Activated CD8-positive, alpha-beta memory T cell treated with anti-CD3 and anti-CD28 coated beads for 24 hours (primary cell): ENCODE data around the gene PPARG.
"Not testable (repeated sequence)": the region's sequence is repeated elsewhere in the genome, so short reads cannot be mapped to it uniquely, and the experiment has no call there.

Source experiments
- DNase-seq: peaks from one replicate; pipeline ENCODE4 v3.0.0-alpha.2; 2020

Gene PPARG

DNA sequence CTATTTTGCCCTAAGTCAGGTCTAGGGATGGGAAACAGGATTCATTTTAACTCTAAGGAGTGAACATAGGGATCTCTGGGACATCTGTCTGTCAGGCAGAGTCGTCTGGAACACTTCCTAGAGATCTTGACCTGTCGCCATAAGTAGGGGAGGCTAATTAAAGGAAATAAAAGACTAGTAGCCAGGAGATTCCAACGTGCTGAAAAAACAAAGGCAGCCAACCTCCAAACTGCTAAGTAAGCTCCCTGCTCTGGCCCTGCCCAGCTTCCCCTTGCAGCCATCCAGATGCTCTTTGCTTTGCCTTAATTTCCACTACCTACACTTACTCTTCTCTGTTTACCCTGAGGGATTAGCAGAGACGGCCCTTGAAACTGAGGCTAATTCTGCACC lies 177.0 kb downstream of the PPARG start:
- DNase-seq = no peak

DNA sequence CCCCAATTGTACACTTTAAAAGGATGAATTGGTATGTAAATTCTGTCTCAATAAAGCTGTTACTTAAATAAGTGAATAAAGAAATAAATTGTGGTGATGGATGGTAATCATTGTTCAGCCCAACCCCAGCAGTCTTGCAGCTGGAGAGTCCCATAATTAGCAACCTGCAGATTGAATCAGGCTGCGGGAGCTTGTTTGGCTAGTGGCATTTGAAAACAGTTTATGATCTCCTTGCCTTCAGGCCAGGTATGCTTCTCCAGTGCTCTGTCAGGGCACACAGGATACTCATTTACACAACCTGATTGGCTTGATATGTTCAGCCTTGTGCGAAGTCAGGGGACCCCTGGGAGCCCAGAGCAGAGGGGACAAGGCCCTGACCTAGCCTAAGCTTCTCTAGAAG lies 178.9 kb downstream of the PPARG start:
- no peak for DNase-seq

DNA sequence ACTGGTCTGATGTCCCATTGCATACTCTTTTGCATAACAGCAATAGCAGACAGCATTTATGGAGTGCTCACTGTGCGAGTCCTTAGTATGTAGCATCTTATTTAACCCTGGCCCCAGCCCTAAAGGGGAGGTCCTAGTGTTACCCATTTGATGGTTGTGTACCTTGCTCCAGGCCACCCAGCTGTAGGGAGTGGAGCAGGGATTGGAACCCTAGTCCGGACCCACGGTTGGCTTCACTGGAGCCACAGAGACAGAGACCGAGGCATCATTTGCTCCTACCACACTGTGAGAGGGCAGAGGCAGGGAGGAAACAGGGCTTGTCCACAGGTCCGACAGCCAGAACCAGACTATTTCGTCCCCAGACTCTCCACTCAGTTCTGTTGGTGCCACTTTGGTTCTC lies 179.4 kb downstream of the PPARG start:
- no peak for DNase-seq

DNA sequence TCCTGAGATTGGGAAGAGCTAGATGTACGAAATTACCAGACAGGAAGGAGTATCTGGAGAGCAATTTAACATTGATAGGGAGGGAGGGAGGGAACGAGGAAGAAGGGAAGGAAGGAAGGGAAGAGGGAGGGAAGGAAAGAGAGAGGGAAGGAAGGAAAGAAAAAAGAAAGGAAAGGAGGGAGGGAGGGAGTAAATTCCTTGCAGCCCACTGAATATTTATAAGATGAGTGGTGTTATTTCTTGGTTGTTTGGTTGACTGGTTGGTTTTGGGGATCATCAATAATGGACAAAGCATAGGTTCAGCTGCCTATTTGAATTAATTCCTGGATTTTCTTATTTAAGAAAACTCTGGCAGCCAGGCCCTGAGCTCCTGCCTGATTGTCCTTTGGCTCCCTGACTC lies 179.9 kb downstream of the PPARG start:
- no peak for DNase-seq

DNA sequence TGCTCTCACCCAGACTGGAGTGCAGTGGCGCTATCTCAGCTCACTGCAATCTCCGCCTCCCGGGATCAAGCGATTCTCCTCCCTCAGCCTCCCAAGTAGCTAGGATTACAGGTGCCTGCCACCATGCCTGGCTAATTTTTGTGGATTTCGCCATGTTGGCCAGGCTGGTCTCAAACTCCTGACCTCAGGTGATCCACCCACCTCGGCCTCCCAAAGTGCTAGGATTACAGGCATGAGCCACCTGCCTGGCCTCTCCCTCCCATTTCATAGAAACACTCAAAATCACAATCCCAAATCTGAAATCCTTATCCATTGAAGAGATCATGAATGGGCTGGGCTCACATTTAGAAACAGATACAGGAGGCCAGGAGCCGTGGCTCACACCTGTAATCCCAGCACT lies 180.4 kb downstream of the PPARG start:
- not testable (repeated sequence) for DNase-seq

DNA sequence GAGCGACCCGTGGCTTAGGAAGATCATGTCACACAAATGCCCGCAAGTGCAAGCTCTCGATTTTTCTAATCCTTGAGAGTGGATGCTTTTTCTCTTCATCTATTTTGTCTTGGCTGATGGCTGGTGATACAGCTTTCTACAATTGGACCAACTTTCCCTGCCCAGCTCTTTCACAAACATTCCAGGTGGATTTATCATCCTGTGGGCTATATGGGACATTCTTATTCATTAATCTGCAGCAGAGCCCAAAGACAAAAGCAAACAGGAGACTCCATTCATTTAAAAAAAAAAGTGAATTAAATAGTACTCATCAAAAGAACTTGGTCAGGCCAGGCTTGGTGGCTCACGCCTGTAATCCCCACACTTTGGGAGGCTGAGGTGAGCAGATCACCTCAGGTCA lies 181.2 kb downstream of the PPARG start:
- no peak for DNase-seq

DNA sequence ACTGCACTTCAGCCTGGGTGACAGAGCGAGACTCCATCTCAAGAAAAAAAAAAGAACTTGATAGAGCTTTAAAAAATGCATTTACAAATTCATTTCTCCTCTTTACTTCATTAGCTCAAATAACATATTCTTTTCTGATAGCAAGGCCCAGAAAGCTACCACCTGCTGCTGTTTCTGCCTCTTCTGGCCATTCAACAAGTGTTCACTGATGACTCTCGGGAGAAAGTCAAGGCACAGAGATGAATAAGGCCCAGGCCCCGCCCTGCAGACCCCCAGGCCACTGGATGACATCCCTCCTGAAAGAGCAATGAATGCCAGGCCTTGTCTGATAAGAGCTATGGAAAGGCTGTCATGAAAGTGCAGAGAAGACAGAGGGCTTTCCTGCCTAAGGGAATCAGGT lies 181.8 kb downstream of the PPARG start:
- DNase-seq = no peak

DNA sequence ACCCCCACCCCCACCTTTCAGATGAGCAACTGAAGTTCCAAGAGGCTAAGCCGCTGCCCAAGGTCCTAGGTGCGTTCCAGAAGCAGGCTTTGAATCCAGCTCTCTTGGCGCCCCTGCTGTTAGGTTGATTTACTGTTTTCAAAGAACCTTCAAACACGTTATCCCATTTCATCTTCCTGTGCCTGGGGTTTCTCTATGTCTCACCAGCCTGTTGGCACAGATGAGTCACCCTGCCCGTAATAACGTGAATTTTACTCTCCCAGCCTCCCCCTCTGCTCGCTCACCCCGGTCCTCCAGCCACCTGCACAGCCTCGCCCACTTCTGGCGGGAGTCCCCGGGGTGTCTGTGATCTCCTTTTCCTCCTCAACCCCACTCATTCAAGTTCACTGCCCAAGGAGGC lies 182.4 kb downstream of the PPARG start:
- no peak for DNase-seq

DNA sequence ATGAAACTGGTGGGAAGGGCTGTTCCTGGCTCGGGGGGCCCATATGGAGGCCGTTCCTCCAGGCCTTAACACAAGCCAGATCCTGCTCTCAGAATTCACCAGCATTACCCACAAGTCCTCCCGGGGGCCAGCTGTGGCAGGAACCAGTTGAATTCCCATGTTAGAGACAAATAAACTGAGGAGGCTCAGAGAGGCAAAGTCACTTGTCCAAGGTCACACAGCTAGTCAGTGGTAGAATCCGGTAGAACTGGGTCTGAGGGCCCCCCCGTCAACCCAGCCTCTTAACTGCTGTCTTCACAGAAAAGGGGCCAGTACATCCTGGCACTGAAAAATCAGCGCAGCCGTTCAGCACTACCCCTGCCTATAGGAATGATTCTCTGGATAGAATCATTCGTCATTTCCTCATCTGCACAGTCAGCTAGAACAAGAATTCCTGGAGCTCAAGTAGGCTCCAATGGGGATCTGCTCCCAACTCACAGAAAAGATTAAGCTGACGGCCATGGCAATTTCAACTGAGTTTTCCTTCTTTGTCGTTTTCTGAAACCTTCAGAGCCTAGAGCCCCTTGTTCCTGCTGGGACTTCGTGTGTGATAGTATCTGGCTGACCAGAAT lies 183.2 kb downstream of the PPARG start:
- DNase-seq = no peak

DNA sequence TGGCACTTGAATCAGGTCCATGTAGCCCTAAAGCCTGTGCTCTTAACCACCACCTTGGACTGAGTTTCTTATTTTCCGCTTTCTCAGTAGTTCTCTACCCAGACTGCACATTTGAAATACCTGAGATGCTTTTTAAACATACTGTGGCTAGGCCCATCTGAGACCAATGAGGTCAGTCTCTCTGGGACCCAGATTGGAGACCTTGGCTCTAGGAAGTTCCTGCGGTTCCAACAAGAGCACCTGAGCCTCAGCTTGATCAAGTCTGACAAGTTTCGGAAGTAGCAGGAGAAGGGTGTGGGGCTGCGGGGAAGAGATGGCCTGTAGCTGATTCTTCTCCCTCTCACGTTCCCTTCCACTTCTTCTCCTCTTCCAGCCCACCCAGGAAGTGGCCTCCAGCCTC lies 183.9 kb downstream of the PPARG start:
- no peak for DNase-seq

DNA sequence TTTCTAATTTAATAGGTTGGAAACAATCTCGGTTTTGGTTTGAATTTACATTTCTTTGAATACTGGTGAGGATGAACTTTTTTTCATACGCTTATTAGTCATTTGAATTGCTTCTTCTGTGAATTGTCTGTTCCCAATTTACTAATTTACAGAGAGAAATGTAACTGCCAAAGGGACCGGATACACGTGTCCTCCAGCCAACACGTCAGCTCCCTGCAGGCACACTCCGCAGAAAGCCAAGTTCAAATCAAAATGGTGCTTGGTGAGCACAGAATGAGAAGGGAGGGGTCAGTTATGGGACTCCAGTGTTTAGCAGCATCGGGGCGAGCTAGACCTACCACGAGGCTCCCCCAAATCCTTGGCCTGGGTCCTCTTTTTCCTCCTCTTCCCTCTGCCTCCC lies 184.6 kb downstream of the PPARG start:
- no peak for DNase-seq

DNA sequence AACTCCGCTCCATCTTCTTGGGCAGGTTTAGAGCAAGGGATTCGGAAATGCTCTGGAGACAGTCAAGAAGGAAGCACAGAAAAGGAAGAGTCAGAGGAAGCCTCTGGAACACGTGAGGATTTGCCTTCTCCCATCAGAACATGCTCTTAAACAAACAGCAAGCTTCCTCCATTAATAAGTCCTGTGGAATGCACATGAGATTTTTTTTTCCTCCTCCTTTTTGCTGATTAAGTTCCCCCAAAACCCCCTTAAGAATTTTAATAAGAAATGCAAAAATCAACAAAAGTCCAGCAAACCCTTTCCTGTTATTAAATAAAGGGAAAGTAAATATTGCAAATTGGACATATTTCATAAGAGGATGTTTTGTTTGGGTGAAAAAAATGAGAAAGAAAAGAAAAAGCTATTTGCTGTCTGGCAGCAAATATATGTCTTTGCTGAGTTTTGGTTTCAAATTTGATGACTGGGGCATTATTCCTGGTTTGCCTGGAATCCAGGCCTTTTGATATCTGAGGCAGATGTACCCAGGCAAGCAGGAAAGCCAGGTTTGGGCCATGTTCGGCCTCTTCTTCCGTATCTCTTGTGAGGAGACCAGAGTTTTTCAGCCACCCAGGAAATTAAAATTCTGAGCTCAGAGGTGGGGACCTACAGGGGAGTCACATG lies 187.5 kb downstream of the PPARG start:
- no peak for DNase-seq

DNA sequence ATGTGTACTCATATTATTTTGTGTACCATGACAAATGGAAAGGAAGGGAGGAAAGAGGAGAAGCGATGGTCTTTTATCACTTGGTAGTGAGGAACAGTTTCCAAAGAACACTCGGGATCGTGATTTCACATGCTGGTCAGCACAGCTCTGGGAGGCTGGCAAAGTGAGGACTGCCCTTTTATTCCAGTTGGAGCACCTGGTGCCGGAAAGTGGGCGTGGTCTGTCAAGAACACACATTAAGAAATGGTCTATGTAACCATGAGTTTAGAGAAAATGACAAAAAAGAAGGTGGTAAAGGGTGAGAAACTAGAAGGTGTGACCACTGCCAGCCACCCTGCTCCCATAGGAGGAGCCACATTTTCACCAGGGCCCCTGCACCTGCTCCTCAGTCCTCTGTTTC lies 188.4 kb downstream of the PPARG start:
- DNase-seq = no peak

DNA sequence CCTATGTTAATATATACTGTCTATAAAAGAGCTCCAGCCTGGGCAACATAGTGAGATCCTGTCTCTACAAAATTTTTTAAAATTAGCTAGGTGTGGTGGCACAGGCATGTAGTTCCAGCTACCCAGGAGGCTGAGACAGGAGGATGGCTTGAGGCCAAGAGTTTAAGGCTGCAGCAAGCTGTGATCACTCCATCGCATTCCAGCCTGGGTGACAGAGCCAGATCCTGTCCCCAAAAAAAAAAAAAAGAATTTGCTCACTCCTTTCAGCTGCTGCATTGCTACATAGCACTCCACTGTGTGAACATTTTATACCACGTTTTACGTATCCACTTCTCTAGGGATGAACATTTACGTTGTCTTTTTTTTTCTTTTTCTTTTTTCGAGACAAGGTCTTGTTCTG lies 189.5 kb downstream of the PPARG start:
- DNase-seq = no peak

DNA sequence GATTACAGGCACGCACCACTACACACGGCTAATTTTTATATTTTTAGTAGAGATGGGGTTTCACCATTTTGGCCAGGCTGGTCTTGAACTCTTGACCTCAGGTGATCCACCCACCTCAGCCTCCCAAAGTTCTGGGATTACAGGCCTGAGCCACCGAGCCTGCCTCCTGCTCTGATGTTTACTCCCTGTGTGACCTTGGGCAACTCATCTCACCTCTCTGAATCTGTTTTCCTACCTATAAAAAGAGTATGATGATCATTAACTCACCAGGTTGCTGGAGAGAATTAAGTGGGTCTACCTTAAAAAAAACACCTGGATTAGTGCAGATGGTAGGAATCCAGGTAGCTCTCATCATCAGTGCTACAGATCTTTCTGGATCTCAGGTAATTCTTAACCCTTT lies 190.3 kb downstream of the PPARG start:
- not testable (repeated sequence) for DNase-seq

DNA sequence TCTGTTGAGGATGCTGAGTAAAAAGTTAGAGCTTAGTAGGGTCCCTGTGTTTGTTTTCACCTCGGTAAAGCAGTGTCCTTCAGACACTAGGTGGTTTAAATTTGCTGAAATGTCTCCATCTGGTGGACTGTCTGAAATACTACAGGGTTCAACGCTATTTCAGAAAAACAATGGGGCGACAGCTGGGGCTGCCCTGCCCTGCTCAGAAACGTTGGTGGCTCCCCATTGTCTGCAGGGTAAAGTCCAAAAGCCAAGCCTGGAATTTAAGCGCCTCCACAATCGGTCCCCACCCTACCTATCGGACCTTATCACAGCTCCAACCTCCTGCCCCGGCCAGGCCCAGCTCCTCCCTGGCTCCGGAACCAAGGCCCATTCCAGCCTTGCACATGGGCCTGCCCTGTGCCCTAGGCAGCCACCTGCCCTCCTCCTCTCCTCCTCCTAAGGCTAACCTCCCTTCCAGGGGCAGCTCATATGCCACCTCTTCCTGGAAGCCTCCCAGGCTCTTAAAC lies 191.1 kb downstream of the PPARG start:
- DNase-seq = no peak

DNA sequence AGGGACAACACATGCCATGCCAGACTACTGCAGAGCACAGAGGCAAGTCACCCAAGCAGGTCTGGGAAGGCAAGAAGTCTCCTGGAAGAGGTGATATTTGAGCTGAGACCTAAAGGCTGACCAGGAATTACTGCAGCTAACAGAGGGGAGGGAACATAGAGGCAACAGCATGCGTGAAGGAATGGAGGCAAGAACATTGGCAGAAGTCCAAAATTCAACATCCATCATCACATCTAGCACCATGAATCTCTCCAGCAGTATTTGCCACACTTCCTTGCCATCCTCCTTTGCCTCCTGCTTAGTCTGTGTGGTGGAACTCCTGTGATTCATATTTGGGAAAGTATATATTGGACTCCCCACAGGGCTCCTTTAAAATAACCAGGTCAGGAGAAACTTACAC lies 194.5 kb downstream of the PPARG start:
- no peak for DNase-seq

DNA sequence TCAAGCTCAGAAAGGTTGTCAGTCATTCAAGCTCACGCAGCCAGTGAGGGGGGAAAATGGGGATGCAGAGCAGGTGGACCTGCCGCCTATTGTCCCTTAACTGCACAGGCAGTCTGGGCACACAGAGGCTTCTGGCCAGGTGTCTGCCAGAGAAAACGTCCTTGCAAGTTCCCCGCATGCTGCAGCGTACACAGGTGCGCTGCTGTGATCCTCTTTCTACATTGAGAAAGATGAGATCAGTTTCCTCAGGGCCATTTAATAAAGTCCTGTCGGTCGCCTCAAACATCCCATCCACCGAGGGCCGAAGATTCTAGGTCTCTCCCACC lies 195.0 kb downstream of the PPARG start:
- no peak for DNase-seq
